ENCODE measurements around the gene STX1B. TPM values are rescaled to one million over a fixed set of nuclear protein-coding genes. Genes with fewer than 3 reads are reported as not detected.

The STX1B gene
- total RNA-seq, 2 donors from 2014 or later: 2.2 to 6.1 TPM

DNA sequence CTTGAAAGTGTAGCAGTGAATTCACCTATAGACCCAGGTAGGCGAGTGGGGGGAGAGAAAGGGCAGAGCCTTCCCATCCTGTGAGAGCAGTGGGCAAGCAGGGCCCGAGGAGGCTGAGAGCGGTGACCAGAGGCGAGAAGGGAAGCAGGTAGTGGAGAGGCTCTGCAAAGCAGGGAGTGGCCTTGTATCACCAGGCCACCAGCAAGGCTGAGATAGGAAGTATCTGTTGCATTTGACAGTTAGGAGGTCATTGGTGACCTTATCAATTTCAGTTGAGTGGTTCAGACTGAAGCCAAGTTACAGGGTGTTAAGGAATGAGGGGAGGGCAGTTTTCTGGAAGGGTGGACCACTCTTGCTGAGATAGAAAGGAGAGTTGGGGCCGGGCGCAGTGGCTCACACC, 36.1 kb downstream of the STX1B start:
- no peak for ATAC-seq (replicated peaks in 1 of 2)
- DNase-seq: no peak
- Mint-ChIP-seq H3K4me1 (ENCODE audit: low read depth) (no peaks in the 10 kb centered on the region), H3K4me3 (no peak overlapping the region), H3K27ac (no peak overlapping the region), H3K36me3 (ENCODE audit: insufficient read depth in 2 of 2) (peaks cover 14 to 44% of the 10 kb centered on the region in 2 donors), H3K27me3 (ENCODE audit: low read depth) (no peaks in the 10 kb centered on the region), H3K9me3 (no peaks in the 10 kb centered on the region)

DNA sequence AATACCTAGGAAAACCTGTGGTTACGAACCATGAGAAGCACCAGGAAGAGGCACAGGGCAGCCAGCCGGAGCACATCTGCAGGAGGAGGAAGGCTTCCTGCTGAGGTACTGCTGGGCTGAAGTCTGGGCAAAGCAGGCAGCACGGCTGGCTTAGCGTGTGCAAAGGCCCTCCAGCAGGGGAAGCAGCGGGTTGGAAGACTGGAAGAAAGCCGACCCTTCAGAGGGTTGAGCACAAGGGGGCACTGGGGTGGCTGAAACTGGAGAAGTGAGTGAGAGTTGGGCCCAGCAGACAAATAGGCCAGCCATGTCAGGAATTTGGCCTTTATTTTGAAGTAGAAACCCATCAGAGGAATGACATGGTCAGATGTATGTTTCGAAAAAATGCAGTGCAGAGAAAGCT, 37.6 kb downstream of the STX1B start:
- no peak for ATAC-seq (replicated peaks in 1 of 2)
- H3K27ac Mint-ChIP-seq: peak overlapping the region; percentile 23

DNA sequence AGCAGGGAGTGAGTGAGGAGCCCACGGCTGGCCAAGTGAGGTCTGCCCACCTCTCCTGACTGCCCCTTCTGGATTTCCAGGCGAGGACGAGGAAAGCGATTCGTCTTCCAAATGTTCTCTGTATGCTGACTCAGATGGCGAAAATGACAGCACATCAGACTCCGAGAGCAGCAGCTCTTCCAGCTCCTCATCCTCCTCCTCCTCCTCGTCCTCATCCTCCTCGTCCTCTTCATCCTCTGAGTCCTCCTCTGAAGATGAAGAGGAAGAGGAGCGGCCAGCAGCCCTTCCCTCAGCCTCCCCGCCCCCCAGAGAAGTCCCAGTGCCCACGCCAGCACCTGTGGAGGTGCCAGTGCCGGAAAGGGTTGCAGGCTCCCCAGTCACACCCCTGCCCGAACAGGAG, 39.1 kb downstream of the STX1B start:
- Mint-ChIP-seq H3K36me3 (ENCODE audit: insufficient read depth in 2 of 2) (peaks cover 16 to 43% of the 10 kb centered on the region in 2 donors), H3K4me1 (ENCODE audit: low read depth) (no peaks in the 10 kb centered on the region), H3K27me3 (ENCODE audit: low read depth) (no peaks in the 10 kb centered on the region), H3K27ac (no peak overlapping the region), H3K9me3 (no peaks in the 10 kb centered on the region), H3K4me3 (no peak overlapping the region)
- DNase-seq (no peak), ATAC-seq (replicated peaks in 1 of 2) (no peak)

More for the DNA sequence above, 37.6 kb downstream of the STX1B start:
- DNase-seq: no peak
- H3K9me3 Mint-ChIP-seq: no peaks in the 10 kb centered on the region
- no peaks in the 10 kb centered on the region for H3K27me3 Mint-ChIP-seq (ENCODE audit: low read depth)
- H3K4me3 Mint-ChIP-seq: no peak overlapping the region
- H3K4me1 Mint-ChIP-seq (ENCODE audit: low read depth): no peaks in the 10 kb centered on the region
- H3K36me3 Mint-ChIP-seq (ENCODE audit: insufficient read depth in 2 of 2): peaks cover 18 to 39% of the 10 kb centered on the region in 2 donors

DNA sequence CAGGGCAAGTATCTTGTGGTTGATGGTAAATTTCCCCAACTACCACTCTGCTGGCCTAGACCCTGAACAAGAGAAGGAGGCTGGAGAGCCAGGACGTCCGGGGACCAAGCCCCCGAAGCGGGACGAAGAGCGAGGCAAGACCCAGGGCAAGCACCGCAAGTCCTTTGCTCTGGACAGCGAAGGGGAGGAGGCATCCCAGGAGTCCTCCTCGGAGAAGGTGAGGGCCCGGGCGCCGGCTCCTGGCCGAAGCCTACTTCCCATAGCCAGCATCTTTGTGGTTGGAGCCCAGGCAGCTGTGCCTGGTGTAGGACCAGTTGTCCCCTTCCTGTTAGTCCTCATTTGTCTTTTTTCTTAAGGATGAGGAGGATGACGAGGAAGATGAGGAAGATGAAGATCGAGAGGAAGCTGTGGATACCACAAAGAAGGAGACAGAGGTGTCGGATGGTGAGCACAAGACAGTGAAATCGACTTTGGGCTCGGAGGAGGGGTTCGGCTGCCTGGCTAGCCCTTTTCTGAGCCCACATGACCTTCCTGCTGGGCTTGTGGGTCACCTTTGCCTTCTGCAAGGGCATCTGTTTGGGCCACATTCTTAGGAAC, 41.1 kb downstream of the STX1B start:
- H3K27ac Mint-ChIP-seq: no peak overlapping the region
- H3K4me3 Mint-ChIP-seq: no peak overlapping the region
- no peaks in the 10 kb centered on the region for H3K9me3 Mint-ChIP-seq
- ATAC-seq (replicated peaks in 1 of 2): no peak
- H3K36me3 Mint-ChIP-seq (ENCODE audit: insufficient read depth in 2 of 2): peaks cover 17 to 47% of the 10 kb centered on the region in 2 donors
- H3K4me1 Mint-ChIP-seq (ENCODE audit: low read depth): no peaks in the 10 kb centered on the region
- no peaks in the 10 kb centered on the region for H3K27me3 Mint-ChIP-seq (ENCODE audit: low read depth)
- DNase-seq: no peak

DNA sequence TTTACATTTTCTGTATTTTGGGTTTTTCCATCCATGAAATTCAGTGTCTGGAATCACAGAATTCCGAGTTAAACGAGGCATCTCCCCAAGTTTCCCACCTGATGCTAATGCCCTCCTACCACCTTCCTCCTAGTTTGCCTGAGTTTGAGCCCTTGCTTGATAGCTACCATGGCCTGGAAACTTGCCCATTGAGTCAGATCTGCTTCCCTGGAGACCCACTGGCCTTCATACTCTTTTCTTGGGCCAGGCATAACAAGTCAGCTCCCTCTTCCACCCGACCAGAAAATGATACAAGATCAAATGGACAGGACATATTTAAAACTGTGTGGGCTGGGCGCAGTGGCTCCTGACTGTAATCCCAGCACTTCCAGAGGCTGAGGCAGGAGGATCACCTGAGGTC, 42.6 kb downstream of the STX1B start:
- peaks cover 16 to 47% of the 10 kb centered on the region in 2 donors for H3K36me3 Mint-ChIP-seq (ENCODE audit: insufficient read depth in 2 of 2)
- no peaks in the 10 kb centered on the region for H3K27me3 Mint-ChIP-seq (ENCODE audit: low read depth)
- H3K4me1 Mint-ChIP-seq (ENCODE audit: low read depth): peaks cover 6% of the 10 kb centered on the region
- no peak for ATAC-seq (replicated peaks in 1 of 2)
- H3K4me3 Mint-ChIP-seq: no peak overlapping the region
- no peak overlapping the region for H3K27ac Mint-ChIP-seq
- no peaks in the 10 kb centered on the region for H3K9me3 Mint-ChIP-seq
- no peak for DNase-seq

DNA sequence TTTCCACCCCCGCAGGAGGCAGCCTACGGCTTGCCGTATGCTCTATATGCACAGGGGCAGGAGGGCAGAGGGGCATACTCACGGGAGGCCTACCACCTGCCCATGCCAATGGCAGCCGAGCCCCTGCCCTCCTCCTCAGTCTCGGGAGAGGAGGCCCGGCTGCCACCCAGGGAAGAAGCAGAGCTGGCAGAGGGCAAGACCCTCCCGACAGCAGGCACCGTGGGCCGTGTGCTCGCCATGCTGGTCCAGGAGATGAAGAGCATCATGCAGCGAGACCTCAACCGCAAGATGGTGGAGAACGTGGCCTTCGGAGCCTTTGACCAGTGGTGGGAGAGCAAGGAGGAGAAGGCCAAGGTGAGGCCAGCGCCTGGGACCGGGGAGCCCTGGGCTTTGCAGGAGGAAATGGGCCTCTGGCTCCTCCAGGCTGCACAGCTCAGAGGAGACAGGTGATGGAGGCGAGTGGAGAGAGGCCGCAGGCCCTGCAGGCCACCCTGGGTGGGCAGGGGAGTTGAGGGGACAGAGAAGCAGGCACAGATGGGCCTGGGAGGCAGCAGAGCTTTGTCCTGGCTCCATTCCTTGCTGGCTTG, 44.3 kb downstream of the STX1B start:
- H3K36me3 Mint-ChIP-seq (ENCODE audit: insufficient read depth in 2 of 2): peaks cover 14 to 43% of the 10 kb centered on the region in 2 donors
- no peaks in the 10 kb centered on the region for H3K9me3 Mint-ChIP-seq

DNA sequence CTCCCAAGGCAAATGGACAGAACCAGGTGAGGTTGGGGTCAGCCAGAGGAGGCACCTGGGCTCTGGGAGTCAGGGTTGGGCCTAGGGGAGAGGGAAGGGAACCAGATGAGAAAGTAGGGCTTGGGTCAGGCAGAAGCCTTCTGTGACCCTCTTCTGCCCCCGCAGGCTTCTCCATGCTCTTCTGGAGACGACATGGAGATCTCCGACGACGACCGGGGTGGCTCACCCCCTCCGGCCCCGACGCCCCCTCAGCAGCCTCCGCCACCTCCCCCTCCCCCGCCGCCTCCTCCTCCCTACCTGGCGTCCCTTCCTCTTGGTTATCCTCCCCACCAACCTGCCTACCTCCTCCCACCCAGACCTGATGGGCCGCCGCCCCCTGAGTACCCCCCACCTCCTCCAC, 45.0 kb downstream of the STX1B start:
- Mint-ChIP-seq H3K36me3 (ENCODE audit: insufficient read depth in 2 of 2) (peaks cover 13 to 43% of the 10 kb centered on the region in 2 donors), H3K4me3 (no peak overlapping the region), H3K9me3 (no peaks in the 10 kb centered on the region), H3K27me3 (ENCODE audit: low read depth) (no peaks in the 10 kb centered on the region), H3K27ac (no peak overlapping the region), H3K4me1 (ENCODE audit: low read depth) (peaks cover 6% of the 10 kb centered on the region)
- DNase-seq (no peak), ATAC-seq (replicated peaks in 1 of 2) (no peak)

More for the DNA sequence above, 44.3 kb downstream of the STX1B start:
- no peak for DNase-seq
- no peaks in the 10 kb centered on the region for H3K27me3 Mint-ChIP-seq (ENCODE audit: low read depth)
- H3K4me3 Mint-ChIP-seq: no peak overlapping the region
- no peak overlapping the region for H3K27ac Mint-ChIP-seq
- peaks cover 6% of the 10 kb centered on the region for H3K4me1 Mint-ChIP-seq (ENCODE audit: low read depth)
- ATAC-seq (replicated peaks in 1 of 2): no peak

DNA sequence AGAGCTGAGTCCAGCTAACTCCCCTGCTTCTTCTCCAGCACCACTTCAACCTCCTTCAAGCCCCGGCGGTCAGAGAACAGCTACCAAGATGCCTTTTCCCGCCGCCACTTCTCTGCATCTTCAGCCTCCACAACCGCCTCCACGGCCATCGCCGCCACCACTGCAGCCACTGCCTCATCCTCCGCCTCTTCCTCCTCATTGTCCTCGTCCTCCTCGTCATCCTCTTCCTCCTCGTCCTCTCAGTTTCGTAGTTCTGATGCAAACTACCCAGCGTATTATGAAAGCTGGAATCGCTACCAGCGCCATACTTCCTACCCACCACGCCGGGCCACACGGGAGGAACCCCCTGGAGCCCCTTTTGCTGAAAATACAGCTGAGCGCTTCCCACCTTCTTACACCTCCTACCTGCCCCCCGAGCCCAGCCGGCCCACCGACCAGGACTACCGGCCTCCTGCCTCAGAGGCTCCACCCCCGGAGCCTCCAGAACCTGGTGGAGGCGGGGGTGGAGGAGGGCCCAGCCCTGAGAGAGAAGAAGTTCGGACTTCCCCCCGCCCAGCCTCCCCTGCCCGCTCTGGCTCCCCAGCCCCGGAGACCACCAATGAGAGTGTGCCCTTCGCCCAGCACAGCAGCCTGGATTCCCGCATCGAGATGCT, 45.7 kb downstream of the STX1B start:
- Mint-ChIP-seq H3K4me3 (no peak overlapping the region), H3K4me1 (ENCODE audit: low read depth) (peaks cover 13% of the 10 kb centered on the region), H3K27ac (no peak overlapping the region), H3K27me3 (ENCODE audit: low read depth) (no peaks in the 10 kb centered on the region), H3K36me3 (ENCODE audit: insufficient read depth in 2 of 2) (peaks cover 18 to 48% of the 10 kb centered on the region in 2 donors), H3K9me3 (no peaks in the 10 kb centered on the region)
- DNase-seq (no peak), ATAC-seq (replicated peaks in 1 of 2) (no peak)

DNA sequence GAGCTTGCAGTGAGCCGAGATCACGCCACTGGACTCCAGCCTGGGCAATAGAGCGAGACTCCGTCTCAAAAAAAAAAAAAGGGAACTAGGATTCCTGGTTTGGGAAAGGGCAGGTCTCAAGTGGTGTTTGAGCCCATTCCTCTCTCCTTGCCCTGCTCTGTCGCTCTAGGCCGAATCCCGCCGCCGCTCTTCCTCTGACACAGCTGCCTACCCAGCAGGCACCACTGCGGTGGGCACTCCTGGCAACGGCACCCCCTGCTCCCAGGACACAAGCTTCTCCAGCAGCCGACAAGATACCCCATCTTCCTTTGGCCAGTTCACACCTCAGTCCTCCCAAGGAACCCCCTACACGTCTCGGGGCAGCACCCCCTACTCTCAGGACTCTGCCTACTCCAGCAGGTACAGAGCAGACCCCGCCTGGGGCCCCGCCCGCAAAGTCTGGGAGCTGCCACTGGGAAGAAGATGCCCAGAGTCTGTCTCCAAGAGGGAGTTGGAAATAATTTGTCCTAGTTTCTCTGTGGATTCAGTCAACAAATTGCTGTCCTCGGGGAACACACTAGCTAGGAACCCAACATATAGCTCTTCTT, 46.4 kb downstream of the STX1B start:
- Mint-ChIP-seq H3K36me3 (ENCODE audit: insufficient read depth in 2 of 2) (peaks cover 16 to 53% of the 10 kb centered on the region in 2 donors), H3K4me3 (no peak overlapping the region), H3K4me1 (ENCODE audit: low read depth) (peaks cover 20% of the 10 kb centered on the region), H3K27me3 (ENCODE audit: low read depth) (no peaks in the 10 kb centered on the region), H3K9me3 (no peaks in the 10 kb centered on the region), H3K27ac (no peak overlapping the region)
- ATAC-seq (replicated peaks in 1 of 2) (no peak), DNase-seq (no peak)

DNA sequence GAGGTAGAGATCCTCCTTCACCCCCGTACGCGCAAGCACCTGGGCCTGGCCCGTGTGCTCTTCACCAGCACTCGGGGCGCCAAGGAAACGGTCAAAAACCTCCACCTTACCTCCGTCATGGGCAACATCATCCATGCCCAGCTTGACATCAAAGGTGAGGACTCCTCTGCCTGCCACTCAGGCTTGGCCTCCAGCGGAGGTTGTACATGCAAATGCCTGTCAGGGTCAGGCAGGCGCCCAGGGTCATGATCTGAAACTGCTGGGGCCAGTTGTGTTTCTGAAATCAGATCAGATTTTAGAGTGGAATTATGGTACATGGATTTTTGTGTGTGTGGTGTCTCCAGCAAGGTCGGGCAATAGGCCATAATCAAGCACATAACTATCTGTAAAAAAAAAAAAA, 49.1 kb downstream of the STX1B start:
- H3K27ac Mint-ChIP-seq: no peak overlapping the region
- H3K36me3 Mint-ChIP-seq (ENCODE audit: insufficient read depth in 2 of 2): peaks cover 14 to 45% of the 10 kb centered on the region in 2 donors

DNA sequence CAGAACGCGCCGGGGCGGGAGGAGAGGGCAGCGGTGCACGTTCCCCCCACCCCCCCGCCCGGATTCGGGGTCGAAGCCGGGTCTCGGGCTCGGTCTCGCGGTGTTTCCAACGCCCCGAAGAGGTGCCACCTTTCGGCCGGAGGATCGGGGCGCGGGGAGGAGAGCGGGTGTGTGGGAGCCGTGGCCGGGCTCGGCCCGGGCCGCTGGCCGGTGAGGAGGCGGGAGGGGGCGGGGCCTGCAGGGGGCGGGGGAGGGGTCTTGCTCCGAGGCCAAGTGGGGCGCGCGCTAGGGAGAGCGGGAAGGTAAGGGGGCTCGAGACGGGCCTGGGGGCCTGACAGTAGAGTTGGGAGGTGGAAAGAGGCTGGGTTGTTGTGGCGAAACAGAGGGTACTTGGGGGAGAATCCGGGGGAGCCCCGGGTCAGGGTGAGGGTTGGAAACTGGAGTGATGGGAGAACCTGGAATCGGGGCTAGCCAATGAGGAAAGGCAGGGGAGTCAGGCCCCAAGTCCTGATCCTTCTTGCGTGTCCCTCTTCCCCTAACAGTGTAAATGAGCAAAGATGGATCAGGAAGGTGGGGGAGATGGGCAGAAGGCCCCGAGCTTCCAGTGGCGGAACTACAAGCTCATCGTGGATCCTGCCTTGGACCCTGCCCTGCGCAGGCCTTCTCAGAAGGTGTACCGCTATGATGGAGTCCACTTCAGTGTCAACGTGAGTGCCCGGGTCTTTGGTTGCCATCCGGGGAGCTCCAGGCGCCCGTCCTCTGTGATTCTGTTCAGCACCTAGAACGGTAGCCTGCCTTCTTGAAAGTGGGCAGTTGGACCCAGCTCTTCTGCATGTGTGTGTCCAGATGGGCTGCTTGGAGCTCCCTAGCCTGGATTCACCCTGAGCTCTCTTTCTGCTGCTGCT, 52.0 kb downstream of the STX1B start:
- Mint-ChIP-seq H3K27ac (peak overlapping the region; percentile 93), H3K4me3 (peak overlapping the region; percentile 98), H3K4me1 (ENCODE audit: low read depth) (peaks cover 43% of the 10 kb centered on the region), H3K9me3 (no peaks in the 10 kb centered on the region), H3K27me3 (ENCODE audit: low read depth) (no peaks in the 10 kb centered on the region), H3K36me3 (ENCODE audit: insufficient read depth in 2 of 2) (peaks cover 11 to 34% of the 10 kb centered on the region in 2 donors)
- DNase-seq: peak; percentile 63 to 67
- ATAC-seq (replicated peaks in 1 of 2): peak; percentile 20 to 22

More for the DNA sequence above, 49.1 kb downstream of the STX1B start:
- Mint-ChIP-seq H3K4me3 (no peak overlapping the region), H3K4me1 (ENCODE audit: low read depth) (peaks cover 32% of the 10 kb centered on the region), H3K27me3 (ENCODE audit: low read depth) (no peaks in the 10 kb centered on the region), H3K9me3 (no peaks in the 10 kb centered on the region)
- DNase-seq (no peak), ATAC-seq (replicated peaks in 1 of 2) (no peak)

DNA sequence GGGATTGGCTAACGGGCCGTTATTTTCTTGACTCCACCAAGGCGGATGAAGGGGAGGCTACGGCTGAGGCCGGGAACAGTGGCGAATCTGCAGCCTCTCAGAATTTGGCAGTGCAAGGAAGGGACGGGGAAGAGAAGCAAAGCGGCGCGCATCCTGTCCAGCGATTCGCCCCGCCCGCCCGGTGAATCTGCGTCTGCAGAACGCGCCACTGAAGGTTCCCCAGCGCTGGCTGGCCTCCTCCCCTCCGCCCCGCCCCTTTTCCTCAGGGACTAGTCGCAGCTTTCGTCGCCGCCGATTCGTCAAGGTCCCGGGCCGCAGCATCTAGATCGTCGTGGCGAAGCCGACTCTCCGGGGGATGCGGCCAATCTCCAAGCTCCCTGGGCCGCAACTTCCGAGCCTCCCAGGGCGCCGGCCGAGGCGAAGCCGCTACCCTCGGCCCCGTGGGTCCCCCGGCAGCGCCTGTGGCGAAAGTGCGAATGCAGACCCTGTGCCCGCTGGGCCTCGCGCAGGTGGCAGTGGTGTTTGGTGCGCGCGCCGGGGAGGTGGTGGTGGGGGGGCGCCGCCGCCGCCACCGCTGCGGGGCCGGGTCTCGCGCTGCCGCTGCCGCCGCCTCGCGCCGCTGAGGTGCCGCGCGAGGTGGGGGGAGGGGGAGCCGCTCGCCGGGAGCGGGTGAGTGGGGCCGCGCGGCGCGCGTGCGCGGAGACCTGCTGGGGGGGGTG, 52.8 kb downstream of the STX1B start, which contains the start of gene SETD1A:
Gene SETD1A, plus strand, starts transcription at position 299 of the 719 bp plus-strand sequence. CDS start 978 bp downstream, outside the sequence.
- Mint-ChIP-seq H3K27ac (peak within 1 kb of the TSS; percentile 99), H3K36me3 (ENCODE audit: insufficient read depth in 2 of 2) (peaks cover 6 to 28% of the 10 kb centered on the region in 2 donors), H3K4me3 (peak within 1 kb of the TSS; percentile 98), H3K27me3 (ENCODE audit: low read depth) (no peaks in the 10 kb centered on the region), H3K4me1 (ENCODE audit: low read depth) (peaks cover 38% of the 10 kb centered on the region), H3K9me3 (no peaks in the 10 kb centered on the region)
- DNase-seq (peak; percentile 97 to 98), ATAC-seq (replicated peaks in 1 of 2) (peak; percentile 89)

Data from activated T-cell treated with anti-CD3 and anti-CD28 coated beads, Interleukin-2, amount 50 U/mL, for 72 hours (primary cell).